Vagina (tissue), 2 donors: ENCODE data around the gene SCYL1. TPM values are rescaled to one million over a fixed set of nuclear protein-coding genes. Genes with fewer than 3 reads are reported as not detected.

ENCODE experiments used
- DNase-seq, 2 donors: peaks; one replicate each; pipeline ENCODE4 v3.0.0-alpha.2; 2017; ENCODE audit errors: extremely low spot score in 2 of 2
- H3K27ac ChIP-seq: fragments of 200-600 bp; sonication (generic); one replicate; pipeline ENCODE4 v1.5.1; 2019
- H3K27me3 ChIP-seq: fragments of 200-600 bp; sonication (generic); one replicate; pipeline ENCODE4 v1.5.1; 2019
- H3K36me3 ChIP-seq, 2 donors: fragments of 200-600 bp; sonication (generic); one replicate each; pipeline ENCODE4 v1.5.1; 2017 to 2019
- H3K4me1 ChIP-seq: fragments of 200-600 bp; sonication (generic); one replicate; pipeline ENCODE4 v1.5.1; 2019
- H3K4me3 ChIP-seq, 2 donors: fragments of 200-600 bp; sonication (generic); 1 replicate in 1 of 2; 2 replicates in 1 of 2; pipeline ENCODE4 v1.5.1; 2016 to 2019
- H3K9me3 ChIP-seq: fragments of 200-600 bp; sonication (generic); one replicate; pipeline ENCODE4 v1.5.1; 2019
- POLR2A ChIP-seq, 2 donors: fragments of 450-650 bp; IDR thresholded peaks; one replicate each; pipeline ENCODE4 v1.6.1; 2017; ENCODE audit warnings: antibody characterized with exemption in 2 of 2, mild to moderate bottlenecking in 2 of 2, moderate library complexity in 2 of 2
- POLR2AphosphoS5 ChIP-seq, 2 donors: sonication (generic); formaldehyde crosslinking; IDR thresholded peaks; one replicate each; pipeline ENCODE4 v1.9.0; 2017; ENCODE audit warnings: antibody characterized with exemption in 2 of 2, mild to moderate bottlenecking in 2 of 2, low read depth in 1 of 2; ENCODE audit not compliant: insufficient read depth in 1 of 2
- intact Hi-C: fragments of 100-400 bp; cut with DNase I; formaldehyde crosslinking; loops from one replicate; pipeline ENCODE4 v1.15.1; 2023
- total RNA-seq: library from RNA; depleted of rRNA; stranded (reverse); fragments of >200 nt; gene quantifications from one replicate; pipeline ENCODE4 v1.2.3, GENCODE V29; 2016
- TF ChIP-seq, protein P1 (sequence below), 3 experiments: fragments of 450-650 bp in 2 of 3; fragments of 200-600 bp in 1 of 3; sonication (generic) in 1 of 3; IDR thresholded peaks; one replicate each; pipeline ENCODE4 v1.5.1; 2017 to 2019; ENCODE audit warnings: antibody characterized with exemption in 3 of 3, mild to moderate bottlenecking in 2 of 3, moderate library complexity in 2 of 3

The SCYL1 gene
- total RNA-seq, 1 donor from 2014 or later = 77.3 TPM

DNA sequence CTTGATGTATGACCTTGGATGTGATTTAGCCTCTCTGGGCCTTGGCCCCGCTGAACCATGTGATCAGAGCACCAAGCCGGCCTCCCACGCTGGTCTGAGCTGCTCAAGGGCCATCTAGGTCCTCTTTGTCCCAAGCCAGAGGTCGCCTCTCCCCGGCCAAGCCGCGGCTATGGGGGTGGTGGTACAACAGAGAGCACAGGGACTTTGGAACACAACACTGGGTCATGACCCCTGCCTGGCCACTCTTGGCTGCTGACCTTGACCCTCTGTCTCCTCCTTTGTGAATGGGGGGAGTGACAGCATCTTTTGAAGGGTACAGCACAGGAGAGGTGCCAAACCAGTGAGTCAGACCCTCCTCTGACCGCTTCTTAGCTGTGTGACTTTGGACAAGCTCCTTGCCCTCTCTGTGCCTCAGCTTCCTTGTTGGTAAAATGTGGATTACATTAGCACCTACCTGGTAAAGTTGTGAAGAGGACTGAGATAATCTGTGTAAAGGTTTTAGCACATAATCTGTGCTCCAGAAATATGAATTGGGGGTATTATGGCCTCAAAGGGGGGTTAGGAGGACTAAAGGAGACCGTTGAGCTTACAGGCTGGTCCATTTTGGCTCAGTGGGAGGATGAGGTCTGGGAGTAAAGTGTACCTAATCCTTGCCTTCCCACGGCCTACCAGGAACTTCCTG is 4.7 kb downstream of the SCYL1 start:
- Histone ChIP-seq H3K27me3 (no peaks in the 10 kb centered on the region), H3K4me3 (no peak overlapping the region), H3K4me1 (peaks cover 11% of the 10 kb centered on the region), H3K36me3 (peaks cover 0 to 60% of the 10 kb centered on the region in 2 donors), H3K27ac (no peak overlapping the region), H3K9me3 (no peaks in the 10 kb centered on the region)
- intact Hi-C loops = no loop called here
- DNase-seq = no peak
- TF ChIP-seq POLR2AphosphoS5 (IDR thresholded peaks at IDR 0.05; ENCODE audit: insufficient read depth in 1 of 2, low read depth in 1 of 2) (no peak), POLR2A (IDR thresholded peaks at IDR 0.05) (no peak)
- TF ChIP-seq, protein P1, sequence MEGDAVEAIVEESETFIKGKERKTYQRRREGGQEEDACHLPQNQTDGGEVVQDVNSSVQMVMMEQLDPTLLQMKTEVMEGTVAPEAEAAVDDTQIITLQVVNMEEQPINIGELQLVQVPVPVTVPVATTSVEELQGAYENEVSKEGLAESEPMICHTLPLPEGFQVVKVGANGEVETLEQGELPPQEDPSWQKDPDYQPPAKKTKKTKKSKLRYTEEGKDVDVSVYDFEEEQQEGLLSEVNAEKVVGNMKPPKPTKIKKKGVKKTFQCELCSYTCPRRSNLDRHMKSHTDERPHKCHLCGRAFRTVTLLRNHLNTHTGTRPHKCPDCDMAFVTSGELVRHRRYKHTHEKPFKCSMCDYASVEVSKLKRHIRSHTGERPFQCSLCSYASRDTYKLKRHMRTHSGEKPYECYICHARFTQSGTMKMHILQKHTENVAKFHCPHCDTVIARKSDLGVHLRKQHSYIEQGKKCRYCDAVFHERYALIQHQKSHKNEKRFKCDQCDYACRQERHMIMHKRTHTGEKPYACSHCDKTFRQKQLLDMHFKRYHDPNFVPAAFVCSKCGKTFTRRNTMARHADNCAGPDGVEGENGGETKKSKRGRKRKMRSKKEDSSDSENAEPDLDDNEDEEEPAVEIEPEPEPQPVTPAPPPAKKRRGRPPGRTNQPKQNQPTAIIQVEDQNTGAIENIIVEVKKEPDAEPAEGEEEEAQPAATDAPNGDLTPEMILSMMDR (IDR thresholded peaks at IDR 0.05) = no peak

DNA sequence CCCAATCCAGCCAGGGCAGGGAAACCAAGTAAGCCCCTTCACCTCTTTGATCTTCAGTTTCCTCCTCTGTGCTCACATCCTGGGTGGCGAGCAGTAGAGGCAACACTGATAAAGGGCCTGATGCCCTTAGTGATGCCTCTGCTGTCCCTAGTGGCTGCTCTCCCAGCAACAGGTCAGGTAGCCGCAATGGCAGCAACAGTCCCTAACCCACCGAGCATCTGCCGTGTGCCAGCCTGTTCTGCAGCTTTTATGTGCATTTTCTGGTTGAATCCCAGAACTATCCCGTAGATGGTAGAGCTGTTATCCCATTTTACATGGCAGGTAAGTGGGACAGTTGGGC is 5.2 kb downstream of the SCYL1 start:
- no peaks in the 10 kb centered on the region for H3K9me3 ChIP-seq
- peaks cover 0 to 60% of the 10 kb centered on the region in 2 donors for H3K36me3 ChIP-seq
- intact Hi-C loops = no loop called here
- DNase-seq = no peak
- TF ChIP-seq POLR2A (IDR thresholded peaks at IDR 0.05) = no peak
- no peak overlapping the region for H3K27ac ChIP-seq
- H3K4me1 ChIP-seq = peaks cover 11% of the 10 kb centered on the region
- H3K4me3 ChIP-seq = no peak overlapping the region
- H3K27me3 ChIP-seq = no peaks in the 10 kb centered on the region

DNA sequence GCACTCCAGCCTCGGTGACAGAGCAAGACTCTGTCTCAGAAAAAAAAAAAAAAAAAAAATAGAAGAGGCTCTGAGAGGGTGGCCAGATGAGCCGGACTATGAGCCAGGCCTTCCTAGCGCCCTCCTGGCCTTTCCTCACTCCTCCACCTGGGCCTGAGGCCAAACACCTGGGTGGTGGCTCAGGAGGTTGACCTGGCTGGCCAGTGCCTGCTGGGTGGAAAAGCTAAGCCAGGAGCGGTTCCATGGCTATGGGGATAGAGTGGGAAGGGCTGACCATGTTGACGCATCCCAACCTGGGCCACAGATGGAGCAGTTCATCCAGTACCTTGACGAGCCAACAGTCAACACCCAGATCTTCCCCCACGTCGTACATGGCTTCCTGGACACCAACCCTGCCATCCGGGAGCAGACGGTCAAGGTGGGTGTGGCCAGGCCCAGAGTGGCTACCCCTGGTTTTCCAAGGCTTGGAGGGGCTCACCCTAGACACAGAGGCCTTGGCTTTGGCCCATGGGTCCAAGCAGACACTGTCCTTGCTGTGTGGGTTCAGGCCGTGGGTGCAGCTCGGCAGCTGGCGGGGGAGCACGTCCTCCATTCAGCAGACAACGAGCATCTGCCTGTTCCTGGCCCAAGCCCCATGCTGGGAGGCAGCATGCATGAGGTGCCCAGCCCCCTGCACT is 7.6 kb downstream of the SCYL1 start:
- Histone ChIP-seq H3K4me3 (no peak overlapping the region), H3K4me1 (no peaks in the 10 kb centered on the region), H3K9me3 (no peaks in the 10 kb centered on the region), H3K27ac (no peak overlapping the region), H3K36me3 (peaks cover 0 to 62% of the 10 kb centered on the region in 2 donors), H3K27me3 (no peaks in the 10 kb centered on the region)
- intact Hi-C loops = no loop called here
- no peak for DNase-seq
- TF ChIP-seq, protein P1 (IDR thresholded peaks at IDR 0.05) = no peak
- TF ChIP-seq POLR2AphosphoS5 (IDR thresholded peaks at IDR 0.05; ENCODE audit: insufficient read depth in 1 of 2, low read depth in 1 of 2) = no peak

DNA sequence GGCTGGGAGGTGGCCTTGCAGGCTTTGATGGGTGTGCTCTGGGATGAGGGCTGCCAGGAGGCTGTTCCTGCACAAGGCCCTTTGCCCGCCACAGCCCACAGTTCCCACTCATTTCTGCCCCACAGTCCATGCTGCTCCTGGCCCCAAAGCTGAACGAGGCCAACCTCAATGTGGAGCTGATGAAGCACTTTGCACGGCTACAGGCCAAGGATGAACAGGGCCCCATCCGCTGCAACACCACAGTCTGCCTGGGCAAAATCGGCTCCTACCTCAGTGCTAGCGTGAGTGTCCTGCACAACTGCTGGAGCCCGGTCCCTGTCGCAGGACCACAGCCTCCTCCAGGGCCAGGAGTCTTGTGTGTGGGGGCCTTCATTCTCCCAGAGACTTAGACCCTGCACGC is 10.2 kb downstream of the SCYL1 start:
- intact Hi-C loops = no loop called here
- Histone ChIP-seq H3K27ac (no peak overlapping the region), H3K9me3 (no peaks in the 10 kb centered on the region), H3K36me3 (peaks cover 0 to 51% of the 10 kb centered on the region in 2 donors), H3K4me1 (peaks cover 10% of the 10 kb centered on the region), H3K4me3 (no peak overlapping the region), H3K27me3 (no peaks in the 10 kb centered on the region)
- DNase-seq = no peak
- TF ChIP-seq POLR2AphosphoS5 (IDR thresholded peaks at IDR 0.05; ENCODE audit: insufficient read depth in 1 of 2, low read depth in 1 of 2) = no peak
- TF ChIP-seq POLR2A (IDR thresholded peaks at IDR 0.05) = no peak
- TF ChIP-seq, protein P1 (IDR thresholded peaks at IDR 0.05) = no peak

DNA sequence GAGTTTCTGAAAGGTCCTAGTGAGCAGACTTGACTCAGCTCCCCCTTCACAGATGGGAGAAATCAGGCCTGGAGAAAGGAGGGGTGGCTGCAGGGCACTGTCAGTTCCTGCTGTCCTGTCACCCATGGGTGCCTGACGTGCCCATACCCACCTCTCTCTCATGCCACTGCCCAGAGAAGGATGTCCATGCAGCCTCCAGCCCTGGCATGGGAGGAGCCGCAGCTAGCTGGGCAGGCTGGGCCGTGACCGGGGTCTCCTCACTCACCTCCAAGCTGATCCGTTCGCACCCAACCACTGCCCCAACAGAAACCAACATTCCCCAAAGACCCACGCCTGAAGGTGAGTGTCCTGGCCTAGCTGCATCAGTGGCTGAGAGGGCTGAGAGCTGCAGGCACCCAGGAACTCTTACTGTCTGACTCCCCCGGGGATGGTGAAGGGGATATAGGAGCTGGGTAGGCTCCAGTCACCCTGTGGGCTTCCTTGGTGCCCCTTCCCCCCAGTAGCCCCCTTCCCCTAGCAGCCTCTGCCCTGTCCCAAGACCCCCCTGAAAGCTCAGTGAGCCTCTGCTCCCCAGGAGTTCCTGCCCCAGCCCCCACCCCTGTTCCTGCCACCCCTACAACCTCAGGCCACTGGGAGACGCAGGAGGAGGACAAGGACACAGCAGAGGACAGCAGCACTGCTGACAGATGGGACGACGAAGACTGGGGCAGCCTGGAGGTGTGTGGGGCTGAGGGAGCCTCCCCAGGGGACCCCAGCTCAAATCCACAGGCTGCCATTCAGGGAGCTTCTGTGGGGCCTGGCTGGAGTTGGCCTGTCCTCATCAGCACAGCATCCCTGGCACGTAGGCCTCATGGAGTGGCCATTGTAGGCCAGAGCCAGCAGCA is 11.8 kb downstream of the SCYL1 start:
- intact Hi-C loops = no loop called here
- TF ChIP-seq POLR2A (IDR thresholded peaks at IDR 0.05) (no peak), POLR2AphosphoS5 (IDR thresholded peaks at IDR 0.05; ENCODE audit: insufficient read depth in 1 of 2, low read depth in 1 of 2) (no peak)
- TF ChIP-seq, protein P1 (IDR thresholded peaks at IDR 0.05) = no peak
- no peak overlapping the region for H3K27ac ChIP-seq

More for the DNA sequence above, 11.8 kb downstream of the SCYL1 start:
- Histone ChIP-seq H3K4me3 (no peak overlapping the region), H3K9me3 (no peaks in the 10 kb centered on the region), H3K4me1 (peaks cover 23% of the 10 kb centered on the region), H3K27me3 (no peaks in the 10 kb centered on the region), H3K36me3 (peaks cover 0 to 35% of the 10 kb centered on the region in 2 donors)
- no peak for DNase-seq
